Effector CD8-positive, alpha-beta T cell (primary cell): Measurements from ENCODE around the gene FBXL2.

Experiments used
- DNase-seq: peaks from one replicate; lab custom pipeline; 2025; lab: John Stamatoyannopoulos, UW

FBXL2 gene

GRCh38 chr3:33430061-33430460 is 152.8 kb downstream of the FBXL2 start:
- no peak for DNase-seq

- no peak for DNase-seq
Measured at GRCh38 chr3:33430571-33430970, 153.3 kb downstream of the FBXL2 start.

- DNase-seq: no peak
Measured at GRCh38 chr3:33433843-33434242, 156.6 kb downstream of the FBXL2 start.
